AG08395 (cell line): ENCODE measurements around the gene NAT9.

Experiments used
- DNase-seq: peaks from one replicate; pipeline ENCODE4 v3.0.0; 2012; ENCODE audit warnings: mixed read lengths, low spot score

Gene NAT9

DNA sequence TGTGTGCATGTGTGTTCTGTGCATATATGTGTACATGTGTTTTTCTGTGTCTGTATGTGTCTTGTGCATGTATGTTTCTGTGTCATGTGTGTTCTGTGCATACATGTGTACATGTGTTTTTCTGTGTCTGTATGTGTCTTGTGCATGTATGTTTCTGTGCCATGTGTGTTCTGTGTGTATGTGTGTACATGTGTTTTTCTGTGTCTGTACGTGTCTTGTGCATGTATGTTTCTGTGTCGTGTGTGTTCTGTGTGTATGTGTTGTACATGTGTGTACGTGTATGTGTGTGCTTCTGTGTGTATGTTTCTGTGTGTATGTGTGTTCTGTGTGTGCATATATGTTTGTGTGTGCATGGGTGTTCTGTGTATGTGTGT, 47.5 kb downstream of the NAT9 start:
- DNase-seq, result no peak

DNA sequence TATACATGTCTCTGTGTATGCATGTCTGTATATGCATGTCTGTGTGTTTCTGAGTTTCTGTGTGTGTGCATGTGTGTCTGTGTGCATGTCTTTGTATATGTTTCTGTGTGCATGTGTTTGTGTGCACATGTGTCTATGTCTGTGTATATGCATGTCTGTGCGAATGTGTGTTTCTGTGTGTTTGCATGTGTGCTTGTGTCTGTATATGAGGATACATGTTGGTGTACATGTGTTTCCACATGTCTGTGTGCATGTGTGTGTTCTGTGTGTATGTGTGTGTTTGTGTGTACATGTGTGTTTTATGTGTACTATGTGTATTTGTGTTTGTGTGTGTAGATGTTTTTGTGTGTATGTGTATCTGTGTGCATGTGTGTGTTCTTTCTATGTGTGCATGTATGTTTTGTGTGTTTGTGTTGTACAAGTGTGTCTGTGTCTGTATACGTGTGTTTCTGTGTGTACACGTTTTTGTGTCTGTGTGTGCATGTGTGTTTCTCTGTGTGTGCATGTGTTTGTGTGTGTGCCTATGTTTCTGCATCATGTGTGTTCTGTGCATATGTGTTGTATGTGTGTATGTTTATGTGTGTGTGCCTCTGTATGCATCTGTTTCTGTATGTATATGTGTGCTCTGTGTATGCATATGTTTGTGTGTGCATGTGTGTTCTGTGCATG, 48.0 kb downstream of the NAT9 start:
- DNase-seq, result no peak

DNA sequence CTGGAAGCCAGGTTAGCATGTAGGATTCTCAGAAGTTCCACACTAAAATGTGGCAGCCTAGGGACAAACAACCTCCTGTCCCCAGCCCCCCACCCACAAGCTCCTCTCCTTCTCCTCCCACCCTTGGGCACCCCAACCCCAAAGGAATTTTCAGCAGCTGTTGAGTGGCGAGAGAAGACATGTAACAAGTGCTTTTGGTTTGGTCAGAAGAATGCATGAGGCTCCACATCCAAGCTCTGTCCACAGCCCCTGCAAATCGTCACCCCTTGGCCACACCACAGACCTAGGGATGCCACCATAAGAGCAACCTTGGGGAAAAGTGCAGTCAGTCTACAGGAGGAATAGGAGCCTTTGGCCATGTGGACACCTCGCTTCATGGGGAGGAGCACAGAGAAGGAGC, 51.0 kb downstream of the NAT9 start:
- no peak for DNase-seq

GRCh38 chr17:74723891-74724290, 52.3 kb downstream of the NAT9 start:
- no peak for DNase-seq

DNA sequence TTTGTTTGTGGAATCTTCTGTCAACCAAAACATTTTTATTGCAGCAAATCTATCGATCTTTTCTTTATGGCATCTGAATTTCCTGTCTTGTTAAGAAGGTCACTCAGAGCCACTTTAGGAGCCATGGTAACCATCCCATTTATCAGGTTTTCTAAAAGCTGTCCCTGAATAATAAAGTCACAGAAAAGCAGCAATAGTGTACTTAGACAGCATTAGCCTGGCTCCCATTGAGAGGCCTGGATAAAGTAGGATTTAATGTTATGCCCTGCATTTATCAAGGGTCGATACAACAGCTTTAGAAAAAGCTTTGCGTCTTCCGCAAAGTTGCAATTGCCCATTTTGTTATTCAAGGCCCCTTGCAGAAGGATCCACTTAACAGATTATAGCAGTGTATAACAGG, 53.4 kb downstream of the NAT9 start:
- no peak for DNase-seq
